ENCODE results near the gene ARHGAP8.
A peak's percentile ranks its signal among the peaks of the same experiment; 100 is the strongest.
"Not testable (repeated sequence)": the region's sequence is repeated elsewhere in the genome, so short reads cannot be mapped to it uniquely, and the experiment has no call there.

ARHGAP8 gene

DNA sequence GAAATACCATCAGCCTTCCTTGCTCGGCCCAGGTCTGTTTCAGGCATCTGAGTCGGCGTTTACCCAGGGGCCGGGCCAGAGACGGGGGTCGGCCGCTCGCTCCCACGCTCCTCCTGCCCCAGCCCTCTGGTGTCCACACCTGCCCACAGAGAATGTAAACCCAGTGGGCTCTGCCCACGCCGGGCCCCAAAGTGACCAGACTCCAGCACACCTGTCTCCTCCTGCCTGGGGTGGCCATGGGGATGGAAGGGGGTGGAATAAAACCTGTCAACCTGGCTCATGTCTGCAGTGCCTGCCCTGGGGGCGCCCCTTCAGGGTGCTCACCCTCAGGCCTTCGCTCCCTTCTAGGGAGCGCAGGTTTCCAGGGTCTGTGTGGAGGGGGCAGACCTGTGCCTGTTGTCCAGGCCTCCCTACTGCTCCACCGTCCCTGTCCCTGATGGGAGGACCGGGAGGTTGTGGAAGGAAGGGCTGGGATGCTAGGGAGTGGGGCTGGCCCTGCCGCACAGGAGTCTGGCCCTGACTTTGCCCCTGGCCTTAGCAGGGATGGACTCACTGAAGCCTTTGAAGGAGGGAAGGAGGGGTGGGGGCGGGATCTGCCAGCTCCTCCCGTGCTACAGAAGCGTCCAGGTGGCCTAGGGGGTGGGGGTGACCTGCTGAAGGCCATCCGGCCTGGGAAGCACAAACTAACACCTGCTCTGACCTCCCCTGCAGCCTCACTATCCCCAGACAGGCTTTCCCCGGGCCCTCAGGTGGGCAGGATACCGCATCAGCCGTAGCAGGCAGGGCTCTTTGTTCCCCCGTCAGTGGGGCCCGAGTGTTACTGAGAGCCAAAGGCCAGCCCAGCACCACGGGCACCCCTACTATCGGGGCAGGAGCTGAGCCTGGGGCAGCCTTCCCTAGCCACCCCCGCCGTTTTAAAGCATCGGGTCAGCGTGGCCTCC, 14.7 kb upstream of the ARHGAP8 start:
- in situ Hi-C loops (cut with HindIII; ENCODE audit: low sequenced_read_pairs) = no loop called here
- no peak overlapping the region for H3K4me3 ChIP-seq (ENCODE audit: low read depth, low read length)
- no peak for DNase-seq (ENCODE audit: low read depth, low spot score)
- TF ChIP-seq, protein P1, sequence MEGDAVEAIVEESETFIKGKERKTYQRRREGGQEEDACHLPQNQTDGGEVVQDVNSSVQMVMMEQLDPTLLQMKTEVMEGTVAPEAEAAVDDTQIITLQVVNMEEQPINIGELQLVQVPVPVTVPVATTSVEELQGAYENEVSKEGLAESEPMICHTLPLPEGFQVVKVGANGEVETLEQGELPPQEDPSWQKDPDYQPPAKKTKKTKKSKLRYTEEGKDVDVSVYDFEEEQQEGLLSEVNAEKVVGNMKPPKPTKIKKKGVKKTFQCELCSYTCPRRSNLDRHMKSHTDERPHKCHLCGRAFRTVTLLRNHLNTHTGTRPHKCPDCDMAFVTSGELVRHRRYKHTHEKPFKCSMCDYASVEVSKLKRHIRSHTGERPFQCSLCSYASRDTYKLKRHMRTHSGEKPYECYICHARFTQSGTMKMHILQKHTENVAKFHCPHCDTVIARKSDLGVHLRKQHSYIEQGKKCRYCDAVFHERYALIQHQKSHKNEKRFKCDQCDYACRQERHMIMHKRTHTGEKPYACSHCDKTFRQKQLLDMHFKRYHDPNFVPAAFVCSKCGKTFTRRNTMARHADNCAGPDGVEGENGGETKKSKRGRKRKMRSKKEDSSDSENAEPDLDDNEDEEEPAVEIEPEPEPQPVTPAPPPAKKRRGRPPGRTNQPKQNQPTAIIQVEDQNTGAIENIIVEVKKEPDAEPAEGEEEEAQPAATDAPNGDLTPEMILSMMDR (IDR thresholded peaks at IDR 0.05; ENCODE audit: low read depth, low read length) = no peak

DNA sequence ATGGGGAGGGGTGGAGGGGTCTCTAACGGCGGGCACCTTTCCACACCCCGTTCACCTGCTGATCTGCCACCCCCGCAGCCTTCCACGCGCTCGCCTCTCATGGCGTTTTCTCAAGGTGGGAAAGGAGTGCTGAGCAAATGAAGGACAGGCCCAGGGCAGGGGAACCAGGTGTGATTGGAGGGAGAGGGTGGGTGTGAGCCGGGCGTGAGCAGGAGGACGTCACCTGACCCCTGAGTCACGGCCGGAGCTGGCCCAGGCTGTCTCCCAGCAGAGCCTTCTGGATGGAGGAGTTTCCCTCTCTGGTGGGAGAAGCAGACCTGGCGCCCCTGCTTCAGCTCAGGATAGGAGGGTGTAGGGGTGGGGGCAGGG, 14.0 kb upstream of the ARHGAP8 start:
- TF ChIP-seq, protein P1 (IDR thresholded peaks at IDR 0.05; ENCODE audit: low read depth, low read length) = no peak
- in situ Hi-C loops (cut with HindIII; ENCODE audit: low sequenced_read_pairs) = no loop called here
- no peak for DNase-seq (ENCODE audit: low read depth, low spot score)
- H3K4me3 ChIP-seq (ENCODE audit: low read depth, low read length) = no peak overlapping the region

DNA sequence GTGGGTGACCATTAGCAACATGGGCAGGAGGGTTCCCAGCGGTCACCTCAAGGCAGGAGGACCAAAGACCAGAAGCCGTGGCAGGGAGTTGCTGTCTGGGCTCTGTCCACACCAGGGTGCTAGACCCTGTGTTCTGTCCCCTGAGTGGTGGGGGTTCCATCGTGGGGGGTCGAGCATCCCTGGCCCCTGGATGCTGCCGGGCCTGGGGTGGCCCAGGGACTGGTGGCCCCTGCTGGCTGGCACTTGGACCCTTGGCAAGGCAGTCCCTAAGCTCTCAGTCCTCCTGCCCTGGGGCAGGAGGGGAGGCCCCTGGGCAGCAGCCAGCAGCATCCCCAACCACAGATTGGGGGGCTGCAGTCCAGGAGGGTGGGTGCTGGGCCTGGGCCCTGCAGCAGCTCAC, 13.4 kb upstream of the ARHGAP8 start:
- TF ChIP-seq, protein P1 (IDR thresholded peaks at IDR 0.05; ENCODE audit: low read depth, low read length) = no peak
- DNase-seq (ENCODE audit: low read depth, low spot score) = no peak
- no peak overlapping the region for H3K4me3 ChIP-seq (ENCODE audit: low read depth, low read length)
- in situ Hi-C loops (cut with HindIII; ENCODE audit: low sequenced_read_pairs) = no loop called here

DNA sequence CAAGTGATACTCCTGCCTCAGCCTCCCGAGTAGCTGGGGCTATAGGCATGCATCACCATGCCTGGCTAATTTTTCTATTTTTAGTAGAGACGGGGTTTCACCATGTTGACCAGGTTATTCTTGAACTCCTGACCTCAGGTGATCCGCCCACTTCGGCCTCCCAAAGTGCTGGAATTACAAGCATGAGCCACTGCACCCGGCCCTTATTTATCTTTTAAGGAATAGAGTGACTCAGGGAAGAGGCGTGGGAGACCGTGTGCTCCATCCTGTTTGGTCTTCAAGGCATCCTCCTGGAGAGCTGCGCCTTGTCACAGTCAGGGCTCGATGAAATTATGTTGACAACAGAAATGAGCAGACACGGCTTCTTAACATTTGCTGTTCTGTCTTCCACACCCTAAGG, 12.7 kb upstream of the ARHGAP8 start:
- H3K4me3 ChIP-seq (ENCODE audit: low read depth, low read length); in situ Hi-C loops (cut with HindIII; ENCODE audit: low sequenced_read_pairs): not testable (repeated sequence)
- peak; percentile 27 for DNase-seq (ENCODE audit: low read depth, low spot score)

DNA sequence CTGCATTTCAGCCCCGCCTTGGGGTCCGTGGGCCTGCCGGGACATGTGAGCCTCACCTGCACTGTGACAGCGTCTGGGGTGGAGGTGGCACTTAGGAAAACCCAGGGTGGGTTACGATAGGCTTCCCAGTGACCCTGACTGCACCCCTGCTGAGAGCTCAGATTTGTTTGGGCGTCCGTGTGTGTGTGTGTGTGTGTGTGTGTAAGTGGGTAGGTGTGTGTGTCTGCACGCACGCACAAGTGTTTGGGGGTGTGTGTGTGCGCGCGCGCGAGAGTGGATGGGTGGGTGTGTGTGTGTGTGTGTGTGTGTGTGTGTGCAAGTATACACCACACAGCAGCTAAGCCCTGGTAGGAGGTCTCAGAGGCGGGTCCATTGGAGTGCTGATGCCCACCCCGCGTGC, 12.1 kb upstream of the ARHGAP8 start:
- H3K4me3 ChIP-seq (ENCODE audit: low read depth, low read length) = no peak overlapping the region

DNA sequence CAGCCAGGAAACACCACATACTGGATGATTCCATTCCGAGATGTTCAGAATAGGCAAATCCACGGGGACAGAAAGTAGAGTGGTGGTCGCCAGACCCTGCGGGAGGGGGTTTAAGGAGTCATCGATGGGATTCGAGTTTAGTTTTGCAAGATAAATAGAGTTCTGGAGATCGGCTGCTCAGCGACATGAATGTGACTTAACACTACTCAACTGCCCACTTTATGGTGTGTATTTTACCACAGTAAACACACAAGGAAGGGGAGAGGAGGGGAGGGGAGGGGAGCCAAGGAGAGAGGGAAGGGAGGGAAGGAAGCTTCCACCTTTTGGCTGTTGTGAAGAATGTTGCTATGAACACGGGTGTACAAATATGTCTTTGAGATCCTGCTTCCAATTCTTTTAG, 10.4 kb upstream of the ARHGAP8 start:
- no peak overlapping the region for H3K4me3 ChIP-seq (ENCODE audit: low read depth, low read length)
- no peak for DNase-seq (ENCODE audit: low read depth, low spot score)
- in situ Hi-C loops (cut with HindIII; ENCODE audit: low sequenced_read_pairs) = no loop called here
- TF ChIP-seq, protein P1 (IDR thresholded peaks at IDR 0.05; ENCODE audit: low read depth, low read length) = no peak

More for the DNA sequence above, 12.1 kb upstream of the ARHGAP8 start:
- DNase-seq (ENCODE audit: low read depth, low spot score) = no peak
- TF ChIP-seq, protein P1 (IDR thresholded peaks at IDR 0.05; ENCODE audit: low read depth, low read length) = no peak
- in situ Hi-C loops (cut with HindIII; ENCODE audit: low sequenced_read_pairs) = no loop called here

DNA sequence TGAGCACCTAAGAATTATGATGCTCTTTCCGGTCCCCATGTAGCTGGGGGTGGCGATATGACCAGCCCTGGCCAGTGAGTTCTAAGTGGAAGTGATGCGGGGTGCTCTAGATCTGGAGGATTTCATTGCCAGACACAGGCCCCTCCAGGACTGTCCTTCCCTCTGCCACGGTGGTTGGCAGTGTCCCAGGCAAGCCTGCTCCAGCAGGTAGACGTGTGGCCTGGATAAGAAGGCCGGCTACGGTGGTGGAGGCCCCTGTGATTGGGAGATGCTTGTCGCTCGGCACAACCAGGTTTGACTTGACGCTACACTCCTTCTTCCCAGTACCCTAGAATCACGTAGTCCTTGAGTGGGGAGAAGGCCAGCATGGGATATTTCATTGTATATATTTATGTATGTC, 9.1 kb upstream of the ARHGAP8 start:
- TF ChIP-seq, protein P1 (IDR thresholded peaks at IDR 0.05; ENCODE audit: low read depth, low read length) = no peak
- in situ Hi-C loops (cut with HindIII; ENCODE audit: low sequenced_read_pairs) = no loop called here
- no peak for DNase-seq (ENCODE audit: low read depth, low spot score)
- no peak overlapping the region for H3K4me3 ChIP-seq (ENCODE audit: low read depth, low read length)

Measured in astrocyte of the spinal cord (primary cell).